Fibroblast of lung (primary cell): ENCODE results near the gene CD46.

Experiments used
- CTCF ChIP-seq, 2 donors: IDR thresholded peaks in 1 of 2; conservative IDR thresholded peaks in 1 of 2; 1 replicate in 1 of 2; 2 replicates in 1 of 2; pipeline ENCODE4 v1.5.1; 2011 to 2012; ENCODE audit warnings: low read length in 2 of 2, control low read depth in 1 of 2, inconsistent platforms in 1 of 2, low read depth in 1 of 2, mild to moderate bottlenecking in 1 of 2
- EZH2 ChIP-seq: IDR thresholded peaks from 2 replicates; pipeline ENCODE4 v1.5.1; 2012; ENCODE audit warnings: low read length, control low read depth, mild to moderate bottlenecking; ENCODE audit errors: missing control alignments

GRCh38 chr1:207740207-207740606, 11.6 kb upstream of the CD46 start:
- no peak for TF ChIP-seq EZH2
- TF ChIP-seq CTCF (conservative IDR thresholded peaks at IDR 0.05 in 1 of 2, IDR thresholded peaks at IDR 0.05 in 1 of 2; ENCODE audit: low read depth in 1 of 2, low read length in 2 of 2): no peak
